T-helper 2 cell treated with Interferon-gamma antibody and Interleukin-4, amounts not matched to agents 100 ng/mL and 5 ng/mL, for 36 hours (primary cell): ENCODE data around the gene GOLT1B. TPM values are rescaled to one million over a fixed set of nuclear protein-coding genes. Genes with fewer than 3 reads are reported as not detected.

Experiments used
- intact Hi-C: fragments of 100-400 bp; cut with micrococcal nuclease; formaldehyde crosslinking; loops from one replicate; pipeline ENCODE4 v1.15.1; 2023
- total RNA-seq: library from RNA; stranded (reverse); gene quantifications from 2 replicates; pipeline ENCODE4 v1.2.3, GENCODE V29; 2022

Gene GOLT1B
- total RNA-seq, 1 donor from 2014 or later: 44.5 TPM

- intact Hi-C loops: no loop called here
Observed at GRCh38 chr12:21559855-21560569, 58.4 kb downstream of the GOLT1B start.

GRCh38 chr12:21561158-21561557, 59.6 kb downstream of the GOLT1B start:
- intact Hi-C loops: no loop called here

GRCh38 chr12:21562859-21563258, 61.3 kb downstream of the GOLT1B start:
- intact Hi-C loops: no loop called here

GRCh38 chr12:21566223-21566906, 64.8 kb downstream of the GOLT1B start:
- intact Hi-C loops: no loop called here

GRCh38 chr12:21566907-21567394, 65.4 kb downstream of the GOLT1B start:
- intact Hi-C loops: no loop called here

Other genes starting within 250 kb of the GOLT1B start
- gene SLCO1A2, start 166.9 kb upstream of the GOLT1B start, total RNA-seq: 0.02 TPM in 1 of 2 replicates, not detected in the other
- not detected in 2 replicates for gene IAPP, start 128.9 kb upstream of the GOLT1B start, total RNA-seq
- 32.3 and 34.4 TPM in 2 replicates for gene PYROXD1, start 64.1 kb upstream of the GOLT1B start, total RNA-seq
- 84.8 and 87.8 TPM in 2 replicates for gene RECQL, start 154 bp upstream of the GOLT1B start, total RNA-seq
- gene SPX, start 24.5 kb downstream of the GOLT1B start, total RNA-seq: 0.52 and 1.1 TPM in 2 replicates
- 0.11 and 0.23 TPM in 2 replicates for gene GYS2, start 103.1 kb downstream of the GOLT1B start, total RNA-seq
- 1,291 and 1,307 TPM in 2 replicates for gene LDHB, start 156.1 kb downstream of the GOLT1B start, total RNA-seq